Fibroblast of mammary gland (primary cell): Measurements from ENCODE around the gene LRPAP1.

ENCODE experiments used
- DNase-seq: peaks from one replicate; pipeline ENCODE4 v3.0.0-alpha.2; 2010; ENCODE audit warnings: low read depth
- H3K4me3 ChIP-seq: 2 replicates; pipeline ENCODE4 v1.5.1; 2011; ENCODE audit warnings: low read depth, mild to moderate bottlenecking, low read length, moderate library complexity; ENCODE audit not compliant: control insufficient read depth
- TF ChIP-seq, protein P1 (sequence below): conservative IDR thresholded peaks from 2 replicates; pipeline ENCODE4 v1.5.1; 2011; ENCODE audit warnings: low read depth, low read length, inconsistent platforms; ENCODE audit not compliant: control insufficient read depth, insufficient read depth

LRPAP1 gene

DNA sequence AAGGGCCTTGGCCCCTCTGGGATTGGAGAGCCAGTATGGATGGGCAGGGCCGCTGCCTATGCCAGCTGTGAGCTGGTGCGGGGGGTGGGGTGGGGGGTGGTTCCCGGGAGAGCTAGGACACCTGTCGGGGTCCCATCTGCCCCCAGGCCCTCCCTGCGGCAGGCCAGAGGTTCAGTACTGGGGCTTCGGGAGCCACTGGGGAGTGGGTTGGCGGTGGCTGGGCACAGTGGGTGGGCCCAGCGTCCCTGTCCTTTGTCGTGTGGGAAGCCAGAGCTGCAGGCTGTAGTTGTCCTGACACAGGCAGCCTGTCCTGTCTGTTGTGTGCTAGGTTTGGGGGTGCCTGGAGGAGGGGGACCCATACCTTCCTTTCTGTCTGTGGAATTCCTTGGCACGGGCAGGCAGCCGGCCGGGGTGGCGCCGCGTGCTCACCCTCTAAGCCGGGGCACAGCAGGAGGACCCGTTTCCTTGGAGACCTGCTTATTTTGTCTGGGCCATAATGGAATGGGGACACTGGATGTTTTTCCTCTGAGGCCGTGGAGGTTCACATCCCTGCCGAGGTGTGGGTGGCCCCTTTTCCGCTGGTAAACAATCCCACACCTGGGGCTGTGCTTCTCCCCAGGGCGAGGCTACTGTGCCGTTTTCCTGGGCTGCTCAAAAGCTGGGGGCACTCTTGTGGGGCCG is 54.3 kb downstream of the LRPAP1 start:
- no peak overlapping the region for H3K4me3 ChIP-seq
- TF ChIP-seq, protein P1, sequence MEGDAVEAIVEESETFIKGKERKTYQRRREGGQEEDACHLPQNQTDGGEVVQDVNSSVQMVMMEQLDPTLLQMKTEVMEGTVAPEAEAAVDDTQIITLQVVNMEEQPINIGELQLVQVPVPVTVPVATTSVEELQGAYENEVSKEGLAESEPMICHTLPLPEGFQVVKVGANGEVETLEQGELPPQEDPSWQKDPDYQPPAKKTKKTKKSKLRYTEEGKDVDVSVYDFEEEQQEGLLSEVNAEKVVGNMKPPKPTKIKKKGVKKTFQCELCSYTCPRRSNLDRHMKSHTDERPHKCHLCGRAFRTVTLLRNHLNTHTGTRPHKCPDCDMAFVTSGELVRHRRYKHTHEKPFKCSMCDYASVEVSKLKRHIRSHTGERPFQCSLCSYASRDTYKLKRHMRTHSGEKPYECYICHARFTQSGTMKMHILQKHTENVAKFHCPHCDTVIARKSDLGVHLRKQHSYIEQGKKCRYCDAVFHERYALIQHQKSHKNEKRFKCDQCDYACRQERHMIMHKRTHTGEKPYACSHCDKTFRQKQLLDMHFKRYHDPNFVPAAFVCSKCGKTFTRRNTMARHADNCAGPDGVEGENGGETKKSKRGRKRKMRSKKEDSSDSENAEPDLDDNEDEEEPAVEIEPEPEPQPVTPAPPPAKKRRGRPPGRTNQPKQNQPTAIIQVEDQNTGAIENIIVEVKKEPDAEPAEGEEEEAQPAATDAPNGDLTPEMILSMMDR: no peak

DNA sequence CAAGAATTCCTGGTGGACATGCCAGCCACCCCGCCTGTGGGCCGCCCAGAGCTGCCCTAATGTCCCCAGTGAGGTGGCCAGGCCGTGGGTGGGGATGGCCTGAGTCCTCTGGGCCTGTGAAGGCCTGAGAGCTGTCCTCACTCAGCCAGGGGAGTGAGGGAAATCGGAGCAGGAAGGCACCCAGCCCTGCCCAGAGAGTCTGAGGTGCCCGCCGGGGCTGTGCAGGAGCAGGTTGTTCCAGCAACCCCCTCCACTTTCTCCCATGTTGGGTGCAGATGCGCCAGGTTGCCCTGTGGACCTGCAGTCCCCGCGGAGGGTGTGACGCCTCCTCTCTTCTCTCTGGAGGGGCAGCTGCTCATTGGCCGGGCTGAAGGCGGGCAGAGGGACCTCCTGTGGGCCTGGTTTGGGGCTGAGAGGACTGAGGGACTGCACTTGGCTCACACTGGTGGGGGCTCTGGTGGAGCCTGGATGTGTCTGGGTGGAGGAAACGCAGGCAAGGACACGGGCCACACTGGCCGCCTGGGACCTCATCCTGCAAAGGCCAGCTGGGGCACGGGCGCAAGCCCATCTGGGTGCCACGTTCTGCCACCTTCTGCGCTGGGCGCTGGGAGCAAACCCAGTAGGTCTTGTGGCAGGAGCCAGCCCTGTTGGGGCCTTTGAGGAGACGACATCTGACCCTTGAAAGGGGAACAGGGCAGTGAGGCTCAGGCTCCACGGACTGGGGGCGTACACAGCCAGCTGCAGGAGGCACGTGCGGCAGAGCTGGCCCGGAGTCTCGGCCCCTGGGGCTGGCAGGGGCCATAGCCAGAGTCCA is 55.1 kb downstream of the LRPAP1 start:
- DNase-seq: no peak
- H3K4me3 ChIP-seq: no peak overlapping the region
- TF ChIP-seq, protein P1: no peak

More for the DNA sequence above, 54.3 kb downstream of the LRPAP1 start:
- DNase-seq: no peak

DNA sequence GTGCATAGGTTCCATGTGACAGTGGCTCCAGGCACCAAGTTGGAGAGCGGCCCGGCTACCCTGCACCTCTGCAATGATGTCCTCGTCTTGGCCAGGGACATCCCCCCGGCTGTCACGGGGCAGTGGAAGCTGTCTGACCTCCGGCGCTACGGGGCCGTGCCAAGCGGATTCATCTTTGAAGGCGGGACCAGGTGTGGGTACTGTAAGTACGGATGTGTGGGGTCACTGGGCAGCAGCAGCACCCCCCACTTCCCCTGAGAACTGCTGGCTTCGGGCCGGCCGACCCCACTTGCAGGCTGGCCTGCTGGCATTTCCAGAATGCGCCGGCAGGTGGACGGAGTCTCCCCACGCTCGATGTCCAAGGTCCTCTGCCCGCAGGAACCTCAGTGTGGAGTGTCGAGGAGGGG is 55.9 kb downstream of the LRPAP1 start:
- H3K4me3 ChIP-seq: no peak overlapping the region
- no peak for DNase-seq
- TF ChIP-seq, protein P1: no peak

DNA sequence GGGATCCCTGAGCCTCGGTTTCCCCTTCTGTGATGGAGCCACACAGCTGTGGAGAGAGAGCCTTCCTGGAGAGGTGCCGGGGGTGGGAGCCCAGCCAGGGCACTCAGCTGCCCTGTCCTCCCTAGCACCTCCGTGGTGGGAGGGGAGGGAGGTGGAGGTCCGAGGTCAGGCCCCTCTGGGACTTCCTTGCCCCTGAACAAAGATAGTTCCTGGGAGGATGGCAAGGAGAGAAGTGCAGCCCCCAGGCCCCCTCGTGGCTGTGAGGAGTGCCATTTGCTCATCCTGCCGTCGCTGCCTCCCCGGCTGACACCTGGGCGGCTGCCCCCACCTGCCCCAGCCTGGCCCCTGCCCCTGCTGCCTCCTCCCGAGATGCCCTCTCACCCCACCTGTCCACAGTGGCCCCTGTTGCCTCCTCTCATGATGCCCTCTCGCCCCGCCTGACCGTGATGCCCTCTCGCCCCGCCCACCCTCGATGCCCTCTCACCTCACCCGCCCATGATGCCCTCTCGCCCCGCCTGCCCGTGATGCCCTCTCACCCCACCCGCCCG is 56.4 kb downstream of the LRPAP1 start:
- H3K4me3 ChIP-seq: no peak overlapping the region
- no peak for DNase-seq
- TF ChIP-seq, protein P1: no peak

DNA sequence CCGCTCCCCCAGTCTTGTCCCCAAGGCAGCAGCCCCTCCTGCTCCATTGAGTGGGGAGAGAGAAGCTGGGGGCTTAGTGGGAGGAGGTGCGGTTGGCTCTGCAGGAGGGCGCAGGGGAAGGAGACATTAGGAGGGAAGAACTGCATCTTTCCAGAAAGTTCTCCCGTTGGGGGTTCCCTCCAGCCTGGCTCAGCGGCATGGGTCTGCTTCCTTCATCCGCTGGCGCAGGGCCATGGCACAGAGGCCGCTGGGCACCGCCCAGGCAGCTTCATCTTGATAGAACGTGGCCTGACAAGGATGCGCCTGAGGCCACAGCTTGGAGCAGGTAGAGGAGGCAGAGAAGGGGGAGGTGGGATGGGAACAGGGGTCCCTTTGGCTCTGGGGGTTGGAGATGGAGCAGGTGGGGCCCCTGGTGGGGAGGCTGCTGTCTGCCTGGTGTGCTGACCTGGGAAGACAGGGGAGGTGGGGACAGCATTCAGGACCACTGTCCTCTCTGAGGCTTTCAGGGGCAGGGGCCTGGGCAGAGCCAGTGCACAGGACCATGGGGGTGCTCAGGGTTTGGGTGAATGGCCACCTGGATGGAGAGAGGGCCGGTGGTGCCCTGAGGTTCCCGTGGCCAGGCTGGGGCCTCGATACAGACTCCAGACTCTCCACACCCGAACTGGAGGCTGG is 57.0 kb downstream of the LRPAP1 start:
- H3K4me3 ChIP-seq: no peak overlapping the region
- no peak for DNase-seq
- TF ChIP-seq, protein P1: no peak

DNA sequence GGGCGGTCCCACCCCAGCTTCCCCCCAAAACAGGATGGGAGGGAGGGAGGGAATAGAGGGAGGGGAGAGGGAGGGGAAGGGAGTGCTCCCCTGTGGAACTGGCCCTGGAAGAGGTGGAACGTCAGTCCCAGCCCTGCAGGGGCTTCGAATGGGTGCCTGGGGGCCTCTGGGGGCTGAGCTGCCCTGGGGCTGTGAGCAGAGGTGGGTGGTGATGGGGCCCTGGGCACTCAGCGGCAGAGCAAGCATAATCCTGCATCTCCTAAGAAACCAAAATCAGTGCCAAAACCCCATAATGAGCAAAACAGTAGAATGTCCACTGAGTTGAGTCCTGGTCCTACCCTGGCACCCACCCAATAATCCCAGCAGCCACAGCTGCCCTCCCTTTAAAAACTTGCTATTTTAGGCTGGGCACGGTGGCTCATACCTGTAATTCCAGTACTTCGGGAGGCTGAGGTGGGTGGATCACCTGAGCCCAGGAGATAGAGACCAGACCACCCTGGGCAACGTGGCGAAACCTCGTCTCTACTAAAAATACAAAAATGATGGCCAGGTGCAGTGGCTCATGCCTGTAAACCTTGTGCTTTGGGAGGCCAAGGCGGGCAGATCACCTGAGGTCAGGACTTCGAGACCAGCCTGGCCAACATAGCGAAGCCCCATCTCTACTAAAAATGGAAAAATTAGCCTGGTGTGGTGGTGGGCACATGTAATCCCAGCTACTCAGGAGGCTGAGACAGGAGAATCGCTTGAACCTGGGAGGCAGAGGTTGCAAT is 58.0 kb downstream of the LRPAP1 start:
- no peak for DNase-seq
- TF ChIP-seq, protein P1: no peak
- no peak overlapping the region for H3K4me3 ChIP-seq
